C4-2B (cell line): ENCODE data around the gene OR4K13.

Experiments used
- H3K27ac ChIP-seq: fragments of 450-650 bp; 2 replicates; pipeline ENCODE4 v1.5.1; 2017
- ZFX ChIP-seq: fragments of 450-650 bp; IDR thresholded peaks from 2 replicates; pipeline ENCODE4 v1.6.1; 2017
- TF ChIP-seq, protein P1 (sequence below): fragments of 450-650 bp; conservative IDR thresholded peaks from 2 replicates; pipeline ENCODE4 v1.5.1; 2017; ENCODE audit warnings: mild to moderate bottlenecking

OR4K13 gene

GRCh38 chr14:20008156-20008555 is 27.7 kb downstream of the OR4K13 start:
- no peak overlapping the region for H3K27ac ChIP-seq
- no peak for TF ChIP-seq ZFX
- TF ChIP-seq, protein P1, sequence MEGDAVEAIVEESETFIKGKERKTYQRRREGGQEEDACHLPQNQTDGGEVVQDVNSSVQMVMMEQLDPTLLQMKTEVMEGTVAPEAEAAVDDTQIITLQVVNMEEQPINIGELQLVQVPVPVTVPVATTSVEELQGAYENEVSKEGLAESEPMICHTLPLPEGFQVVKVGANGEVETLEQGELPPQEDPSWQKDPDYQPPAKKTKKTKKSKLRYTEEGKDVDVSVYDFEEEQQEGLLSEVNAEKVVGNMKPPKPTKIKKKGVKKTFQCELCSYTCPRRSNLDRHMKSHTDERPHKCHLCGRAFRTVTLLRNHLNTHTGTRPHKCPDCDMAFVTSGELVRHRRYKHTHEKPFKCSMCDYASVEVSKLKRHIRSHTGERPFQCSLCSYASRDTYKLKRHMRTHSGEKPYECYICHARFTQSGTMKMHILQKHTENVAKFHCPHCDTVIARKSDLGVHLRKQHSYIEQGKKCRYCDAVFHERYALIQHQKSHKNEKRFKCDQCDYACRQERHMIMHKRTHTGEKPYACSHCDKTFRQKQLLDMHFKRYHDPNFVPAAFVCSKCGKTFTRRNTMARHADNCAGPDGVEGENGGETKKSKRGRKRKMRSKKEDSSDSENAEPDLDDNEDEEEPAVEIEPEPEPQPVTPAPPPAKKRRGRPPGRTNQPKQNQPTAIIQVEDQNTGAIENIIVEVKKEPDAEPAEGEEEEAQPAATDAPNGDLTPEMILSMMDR, result no peak

DNA sequence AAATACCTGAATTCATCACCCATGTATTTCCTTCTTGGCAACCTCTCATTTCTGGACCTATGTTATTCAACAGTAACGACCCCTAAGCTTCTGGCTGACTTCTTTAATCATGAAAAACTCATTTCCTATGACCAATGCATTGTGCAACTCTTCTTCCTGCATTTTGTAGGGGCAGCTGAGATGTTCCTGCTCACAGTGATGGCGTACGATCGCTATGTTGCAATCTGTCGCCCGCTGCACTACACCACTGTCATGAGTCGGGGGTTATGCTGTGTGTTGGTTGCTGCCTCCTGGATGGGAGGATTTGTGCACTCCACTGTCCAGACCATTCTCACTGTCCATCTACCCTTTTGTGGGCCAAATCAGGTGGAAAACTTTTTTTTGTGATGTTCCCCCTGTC is 33.5 kb downstream of the OR4K13 start:
- H3K27ac ChIP-seq, result no peak overlapping the region
- no peak for TF ChIP-seq ZFX
- TF ChIP-seq, protein P1, result no peak

DNA sequence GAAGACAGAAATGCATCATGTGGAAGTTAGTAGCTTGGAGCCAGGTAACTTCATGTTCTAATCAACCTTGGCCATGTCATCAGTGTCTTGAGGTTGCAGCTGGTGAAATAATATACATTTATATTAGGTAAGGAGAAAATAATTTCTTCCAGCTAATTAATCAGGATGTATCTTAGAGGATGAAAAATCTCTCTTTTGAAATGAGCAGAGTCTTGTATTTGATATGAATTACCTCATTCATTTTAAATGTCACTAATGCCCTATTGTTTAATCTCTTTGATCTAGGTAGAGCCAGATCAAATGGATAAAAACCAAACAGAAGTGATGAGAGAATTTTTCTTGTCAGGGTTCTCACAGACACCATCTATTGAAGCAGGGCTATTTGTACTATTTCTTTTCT is 34.0 kb downstream of the OR4K13 start, which contains the start of gene OR4Q2:
OR4Q2 (plus strand) TSS at position 301 of the 400 bp plus-strand sequence.
- no peak within 1 kb of the TSS for H3K27ac ChIP-seq
- no peak for TF ChIP-seq ZFX
- TF ChIP-seq, protein P1, result no peak

DNA sequence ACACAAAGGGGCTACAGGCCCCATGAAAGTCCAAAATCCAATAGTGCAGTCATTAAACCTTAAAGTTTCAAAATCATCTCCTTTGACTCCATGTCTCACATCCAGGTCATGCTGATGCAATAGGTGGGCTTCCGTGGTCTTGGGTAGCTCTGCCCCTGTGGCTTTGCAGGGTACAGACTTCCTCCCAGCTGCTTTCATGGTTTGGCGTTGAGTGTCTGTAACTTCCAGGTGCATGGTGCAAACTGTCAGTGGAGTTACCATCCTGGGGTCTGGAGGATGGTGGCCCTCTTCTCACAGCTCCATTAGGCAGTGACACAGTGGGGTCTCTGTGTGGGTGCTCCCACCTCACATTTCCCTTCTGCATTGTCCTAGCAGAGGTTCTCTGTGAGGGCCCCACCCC is 42.4 kb downstream of the OR4K13 start:
- no peak overlapping the region for H3K27ac ChIP-seq
- TF ChIP-seq, protein P1, result no peak
- no peak for TF ChIP-seq ZFX
